DND-41 (cell line): ENCODE results near the gene ARMC7.

ENCODE experiments used
- ATAC-seq: fragments of 200-7000 bp; cut with Tn5 transposase; 3 replicates; pipeline ENCODE4 v1.9.1; 2021; ENCODE audit warnings: low read depth; ENCODE audit not compliant: insufficient read depth
- DNase-seq: peaks from one replicate; pipeline ENCODE4 v3.0.0-alpha.2; 2020
- H2AFZ ChIP-seq: 2 replicates; pipeline ENCODE4 v1.6.0; 2012; ENCODE audit warnings: low read depth, low read length
- H3K27ac ChIP-seq: 2 replicates; pipeline ENCODE4 v1.5.1; 2012; ENCODE audit warnings: low read length, inconsistent platforms
- H3K27me3 ChIP-seq: fragments of 200-600 bp; sonication (generic); 2 replicates; pipeline ENCODE4 v1.6.0; 2012; ENCODE audit warnings: low read length, mild to moderate bottlenecking, inconsistent platforms; ENCODE audit not compliant: insufficient read depth, poor library complexity
- H3K36me3 ChIP-seq: 2 replicates; pipeline ENCODE4 v1.5.1; 2012; ENCODE audit warnings: low read length, inconsistent platforms; ENCODE audit not compliant: insufficient read depth
- H3K4me1 ChIP-seq: 2 replicates; pipeline ENCODE4 v1.5.1; 2012; ENCODE audit warnings: mild to moderate bottlenecking, low read length; ENCODE audit not compliant: insufficient read depth
- H3K4me2 ChIP-seq: 2 replicates; pipeline ENCODE4 v1.6.0; 2012; ENCODE audit warnings: mild to moderate bottlenecking, moderate library complexity, low read length, inconsistent platforms; ENCODE audit not compliant: insufficient read depth
- H3K4me3 ChIP-seq, 2 experiments: fragments of 200-600 bp in 1 of 2; shearing (Covaris generic) in 1 of 2; 2 replicates each; pipeline ENCODE4 v1.5.1; 2012 to 2016; ENCODE audit warnings: inconsistent platforms in 2 of 2, low read length in 2 of 2, mild to moderate bottlenecking in 2 of 2, low read depth in 1 of 2, moderate library complexity in 1 of 2
- H3K79me2 ChIP-seq: 2 replicates; pipeline ENCODE4 v1.6.0; 2012; ENCODE audit warnings: low read length, inconsistent platforms; ENCODE audit not compliant: insufficient read depth
- H3K9ac ChIP-seq: 2 replicates; pipeline ENCODE4 v1.6.0; 2012; ENCODE audit warnings: low read depth, mild to moderate bottlenecking, inconsistent platforms, low read length, moderate library complexity
- H3K9me3 ChIP-seq: 2 replicates; pipeline ENCODE4 v1.5.1; 2012; ENCODE audit warnings: low read length, moderate library complexity, mild to moderate bottlenecking, inconsistent platforms; ENCODE audit not compliant: insufficient read depth, severe bottlenecking
- H4K20me1 ChIP-seq: 2 replicates; pipeline ENCODE4 v1.6.0; 2012; ENCODE audit warnings: low read length; ENCODE audit not compliant: insufficient read depth
- EZH2 ChIP-seq: IDR thresholded peaks from 3 replicates; pipeline ENCODE4 v1.6.1; 2012; ENCODE audit warnings: borderline replicate concordance, low read depth, mild to moderate bottlenecking, moderate library complexity, low read length, inconsistent platforms; ENCODE audit not compliant: severe bottlenecking
- TF ChIP-seq, protein P1 (sequence below): IDR thresholded peaks from 2 replicates; pipeline ENCODE4 v1.5.1; 2012; ENCODE audit warnings: borderline replicate concordance, low read length, moderate library complexity, mild to moderate bottlenecking; ENCODE audit not compliant: poor library complexity, severe bottlenecking; ENCODE audit errors: extremely low read depth

ARMC7 gene

GRCh38 chr17:75174996-75175395 lies 65.2 kb downstream of the ARMC7 start:
- no peak overlapping the region for H3K9ac ChIP-seq
- DNase-seq (no peak), ATAC-seq (no peak)
- H3K36me3 ChIP-seq, result peaks cover 97% of the 10 kb centered on the region
- TF ChIP-seq, protein P1, sequence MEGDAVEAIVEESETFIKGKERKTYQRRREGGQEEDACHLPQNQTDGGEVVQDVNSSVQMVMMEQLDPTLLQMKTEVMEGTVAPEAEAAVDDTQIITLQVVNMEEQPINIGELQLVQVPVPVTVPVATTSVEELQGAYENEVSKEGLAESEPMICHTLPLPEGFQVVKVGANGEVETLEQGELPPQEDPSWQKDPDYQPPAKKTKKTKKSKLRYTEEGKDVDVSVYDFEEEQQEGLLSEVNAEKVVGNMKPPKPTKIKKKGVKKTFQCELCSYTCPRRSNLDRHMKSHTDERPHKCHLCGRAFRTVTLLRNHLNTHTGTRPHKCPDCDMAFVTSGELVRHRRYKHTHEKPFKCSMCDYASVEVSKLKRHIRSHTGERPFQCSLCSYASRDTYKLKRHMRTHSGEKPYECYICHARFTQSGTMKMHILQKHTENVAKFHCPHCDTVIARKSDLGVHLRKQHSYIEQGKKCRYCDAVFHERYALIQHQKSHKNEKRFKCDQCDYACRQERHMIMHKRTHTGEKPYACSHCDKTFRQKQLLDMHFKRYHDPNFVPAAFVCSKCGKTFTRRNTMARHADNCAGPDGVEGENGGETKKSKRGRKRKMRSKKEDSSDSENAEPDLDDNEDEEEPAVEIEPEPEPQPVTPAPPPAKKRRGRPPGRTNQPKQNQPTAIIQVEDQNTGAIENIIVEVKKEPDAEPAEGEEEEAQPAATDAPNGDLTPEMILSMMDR, result no peak
- no peak for TF ChIP-seq EZH2
- H2AFZ ChIP-seq, result no peak overlapping the region
- H3K4me3 ChIP-seq, result no peak overlapping the region
- no peak overlapping the region for H3K4me2 ChIP-seq
- peaks cover 100% of the 10 kb centered on the region for H3K79me2 ChIP-seq
- no peaks in the 10 kb centered on the region for H3K9me3 ChIP-seq
- peaks cover 43% of the 10 kb centered on the region for H3K4me1 ChIP-seq
- no peaks in the 10 kb centered on the region for H3K27me3 ChIP-seq
- H4K20me1 ChIP-seq, result peaks cover 86% of the 10 kb centered on the region
- no peak overlapping the region for H3K27ac ChIP-seq

- DNase-seq (no peak), ATAC-seq (no peak)
- no peak overlapping the region for H3K9ac ChIP-seq
- H3K4me3 ChIP-seq, result no peak overlapping the region
- no peak overlapping the region for H2AFZ ChIP-seq
- H3K27me3 ChIP-seq, result no peaks in the 10 kb centered on the region
- no peak overlapping the region for H3K4me2 ChIP-seq
- peaks cover 95% of the 10 kb centered on the region for H3K36me3 ChIP-seq
- H3K27ac ChIP-seq, result no peak overlapping the region
- H4K20me1 ChIP-seq, result peaks cover 84% of the 10 kb centered on the region
- H3K79me2 ChIP-seq, result peaks cover 100% of the 10 kb centered on the region
- no peaks in the 10 kb centered on the region for H3K9me3 ChIP-seq
- TF ChIP-seq, protein P1, result no peak
- TF ChIP-seq EZH2, result no peak
- peaks cover 54% of the 10 kb centered on the region for H3K4me1 ChIP-seq
Measured at GRCh38 chr17:75176625-75177024, 66.9 kb downstream of the ARMC7 start.

DNA sequence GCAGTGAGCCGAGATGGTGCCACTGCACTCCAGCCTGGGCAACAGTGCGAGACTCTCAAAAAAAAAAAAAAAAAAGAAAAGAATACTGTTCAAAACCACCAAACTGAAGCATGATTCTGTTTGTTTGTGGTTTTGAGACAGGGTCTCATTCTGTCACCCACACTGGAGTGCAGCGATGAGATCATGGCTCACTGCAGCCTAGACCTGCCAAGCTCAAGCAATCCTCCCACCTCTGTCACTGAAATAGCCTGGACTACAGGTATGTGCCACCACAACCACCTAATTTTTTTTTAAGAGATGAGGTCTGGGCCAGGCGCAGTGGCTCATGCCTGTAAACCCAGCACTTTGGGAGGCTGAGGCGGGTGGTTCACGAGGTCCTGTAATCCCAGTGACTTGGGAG lies 68.7 kb downstream of the ARMC7 start:
- no peak overlapping the region for H3K4me3 ChIP-seq
- peaks cover 57% of the 10 kb centered on the region for H3K4me1 ChIP-seq
- H3K79me2 ChIP-seq, result peaks cover 98% of the 10 kb centered on the region
- peaks cover 76% of the 10 kb centered on the region for H4K20me1 ChIP-seq
- H3K9ac ChIP-seq, result 0 out of 2 replicates have a peak overlapping the region, but pooled peaks have one; percentile 21
- H3K36me3 ChIP-seq, result peaks cover 85% of the 10 kb centered on the region
- 0 out of 2 replicates have a peak overlapping the region, but pooled peaks have one; percentile 31 for H3K27ac ChIP-seq
- H3K27me3 ChIP-seq, result no peaks in the 10 kb centered on the region
- H3K9me3 ChIP-seq, result no peaks in the 10 kb centered on the region
- peak overlapping the region; percentile 78; the same call in 1 of the 2 replicates for H3K4me2 ChIP-seq
- H2AFZ ChIP-seq, result no peak overlapping the region
- no peak for ATAC-seq
- DNase-seq, result peak; percentile 35
- no peak for TF ChIP-seq EZH2
